Measurements from ENCODE around the gene MIGA2.

DNA sequence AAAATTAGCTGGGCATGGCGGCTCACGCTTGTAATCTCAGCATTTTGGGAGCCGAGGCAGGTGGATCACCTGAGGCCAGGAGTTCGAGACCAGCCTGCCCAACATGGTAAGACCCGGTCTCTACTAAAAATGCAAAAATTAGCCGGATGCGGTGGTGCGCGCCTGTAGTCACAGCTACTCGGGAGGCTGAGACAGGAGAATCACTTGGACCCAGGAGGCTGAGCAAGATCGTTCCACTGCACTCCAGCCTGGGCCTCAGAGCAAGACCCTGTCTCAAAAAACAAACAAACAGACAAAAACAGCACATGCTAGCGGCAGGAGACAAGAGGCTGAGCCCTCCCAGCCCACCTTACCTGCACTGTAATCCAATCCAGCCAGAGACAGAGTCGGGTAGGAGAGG is 43.4 kb downstream of the MIGA2 start:
- TF ChIP-seq POLR2AphosphoS5 (IDR thresholded peaks at IDR 0.05; ENCODE audit: borderline replicate concordance, low read depth, low read length) (no peak), EZH2 (IDR thresholded peaks at IDR 0.05) (no peak), FOXP2 (optimal IDR thresholded peaks at IDR 0.05; ENCODE audit: control extremely low read depth, extremely low read length, insufficient read depth) (no peak)

All from SK-N-MC (cell line).